Mammary epithelial cell (primary cell): ENCODE data around the gene ZBED4.

Experiments used
- EZH2 ChIP-seq: IDR thresholded peaks from 2 replicates; pipeline ENCODE4 v1.6.1; 2012; ENCODE audit warnings: low read length, inconsistent platforms, borderline replicate concordance
- TF ChIP-seq, protein P1 (sequence below), 2 donors: IDR thresholded peaks in 1 of 2; conservative IDR thresholded peaks in 1 of 2; 2 replicates each; pipeline ENCODE4 v1.5.1; 2011 to 2012; ENCODE audit warnings: inconsistent platforms in 2 of 2, low read length in 2 of 2, mild to moderate bottlenecking in 2 of 2, control low read depth in 1 of 2, low read depth in 1 of 2; ENCODE audit not compliant: insufficient read depth in 1 of 2; ENCODE audit errors: extremely low read depth in 1 of 2

DNA sequence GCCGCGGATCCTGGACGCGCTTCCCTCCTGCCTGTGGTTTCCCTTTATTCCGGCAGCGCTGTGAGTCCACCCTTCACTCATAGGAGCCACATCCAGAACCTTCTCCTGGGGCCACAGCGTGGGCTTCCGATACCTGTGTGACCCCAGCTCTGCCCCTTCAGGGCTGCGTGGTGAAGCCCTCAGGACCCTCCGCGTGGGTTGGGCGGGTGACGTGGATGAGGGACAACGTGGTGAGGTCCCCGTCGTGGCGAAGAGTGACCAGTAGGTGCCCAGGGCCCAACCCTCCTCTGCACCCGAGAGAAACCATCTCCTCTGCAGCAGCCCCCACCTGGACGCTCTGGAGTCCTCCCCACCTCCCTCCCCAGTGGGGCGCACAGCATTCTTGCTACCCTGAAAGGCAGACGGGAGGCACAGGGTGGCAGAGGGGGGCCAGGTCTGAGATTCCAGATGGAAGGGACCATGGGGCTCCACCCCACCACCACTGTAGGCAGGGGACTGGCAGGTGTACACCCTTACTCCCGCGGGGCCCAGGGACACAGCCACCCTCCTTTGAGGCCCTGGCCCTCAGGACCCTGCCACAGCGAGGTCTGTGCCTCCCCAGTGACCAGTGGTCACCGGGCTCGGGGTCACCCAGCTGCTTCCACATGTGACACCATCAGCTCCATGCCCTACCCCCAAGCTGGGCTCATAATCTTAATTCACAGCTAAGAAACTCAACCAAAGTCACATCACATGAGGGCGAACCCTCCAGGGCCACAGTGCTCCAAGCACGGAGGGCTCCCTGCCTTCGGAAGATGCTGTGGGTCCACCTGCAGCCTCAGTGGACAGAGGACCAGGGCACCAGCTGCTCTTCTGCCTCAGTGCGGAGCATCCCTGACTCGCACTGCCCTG is 3.4 kb upstream of the ZBED4 start:
- TF ChIP-seq, protein P1, sequence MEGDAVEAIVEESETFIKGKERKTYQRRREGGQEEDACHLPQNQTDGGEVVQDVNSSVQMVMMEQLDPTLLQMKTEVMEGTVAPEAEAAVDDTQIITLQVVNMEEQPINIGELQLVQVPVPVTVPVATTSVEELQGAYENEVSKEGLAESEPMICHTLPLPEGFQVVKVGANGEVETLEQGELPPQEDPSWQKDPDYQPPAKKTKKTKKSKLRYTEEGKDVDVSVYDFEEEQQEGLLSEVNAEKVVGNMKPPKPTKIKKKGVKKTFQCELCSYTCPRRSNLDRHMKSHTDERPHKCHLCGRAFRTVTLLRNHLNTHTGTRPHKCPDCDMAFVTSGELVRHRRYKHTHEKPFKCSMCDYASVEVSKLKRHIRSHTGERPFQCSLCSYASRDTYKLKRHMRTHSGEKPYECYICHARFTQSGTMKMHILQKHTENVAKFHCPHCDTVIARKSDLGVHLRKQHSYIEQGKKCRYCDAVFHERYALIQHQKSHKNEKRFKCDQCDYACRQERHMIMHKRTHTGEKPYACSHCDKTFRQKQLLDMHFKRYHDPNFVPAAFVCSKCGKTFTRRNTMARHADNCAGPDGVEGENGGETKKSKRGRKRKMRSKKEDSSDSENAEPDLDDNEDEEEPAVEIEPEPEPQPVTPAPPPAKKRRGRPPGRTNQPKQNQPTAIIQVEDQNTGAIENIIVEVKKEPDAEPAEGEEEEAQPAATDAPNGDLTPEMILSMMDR (conservative IDR thresholded peaks at IDR 0.05 in 1 of 2, IDR thresholded peaks at IDR 0.05 in 1 of 2; ENCODE audit: extremely low read depth in 1 of 2, insufficient read depth in 1 of 2, low read depth in 1 of 2, low read length in 2 of 2), result no peak
- peak; percentile 17 for TF ChIP-seq EZH2
